Mesendoderm (in vitro differentiated cells): Measurements from ENCODE around the gene PTPRD.

Experiments
- DNase-seq: peaks from one replicate; pipeline ENCODE4 v3.0.0; 2013
- H2AK5ac ChIP-seq: 2 replicates; pipeline ENCODE4 v1.6.1; 2013; ENCODE audit warnings: low read length, inconsistent platforms
- H2BK120ac ChIP-seq: 2 replicates; pipeline ENCODE4 v1.6.1; 2013; ENCODE audit warnings: low read depth, mild to moderate bottlenecking, low read length, moderate library complexity, mixed read lengths
- H2BK15ac ChIP-seq: replicated peaks from 2 replicates; pipeline ENCODE4 v1.6.1; 2013; ENCODE audit warnings: low read depth, mild to moderate bottlenecking, moderate library complexity
- H2BK5ac ChIP-seq: 2 replicates; pipeline ENCODE4 v1.6.1; 2013; ENCODE audit warnings: low read length, inconsistent platforms
- H3K18ac ChIP-seq: 2 replicates; pipeline ENCODE4 v1.6.1; 2013; ENCODE audit warnings: mild to moderate bottlenecking, low read length, mixed read lengths
- H3K23ac ChIP-seq: one replicate; pipeline ENCODE4 v1.6.1; 2013; ENCODE audit warnings: low read length
- H3K27ac ChIP-seq: 2 replicates; pipeline ENCODE4 v1.5.1; 2013; ENCODE audit warnings: low read depth, mild to moderate bottlenecking, inconsistent platforms, low read length, moderate library complexity
- H3K27me3 ChIP-seq: 2 replicates; pipeline ENCODE4 v1.6.1; 2013; ENCODE audit warnings: low read length, control low read depth, mild to moderate bottlenecking, inconsistent platforms; ENCODE audit not compliant: insufficient read depth, poor library complexity
- H3K36me3 ChIP-seq: 2 replicates; pipeline ENCODE4 v1.6.1; 2013; ENCODE audit warnings: low read length, inconsistent platforms; ENCODE audit not compliant: control insufficient read depth, insufficient read depth
- H3K4ac ChIP-seq: one replicate; pipeline ENCODE4 v1.6.1; 2013; ENCODE audit warnings: low read depth, mild to moderate bottlenecking, low read length, moderate library complexity
- H3K4me1 ChIP-seq: 2 replicates; pipeline ENCODE4 v1.6.1; 2013; ENCODE audit warnings: low read depth, low read length, inconsistent platforms; ENCODE audit not compliant: control insufficient read depth
- H3K4me2 ChIP-seq: 2 replicates; pipeline ENCODE4 v1.6.1; 2013; ENCODE audit warnings: low read length
- H3K4me3 ChIP-seq: 2 replicates; pipeline ENCODE4 v1.5.1; 2013; ENCODE audit warnings: mild to moderate bottlenecking, low read length
- H3K56ac ChIP-seq: one replicate; pipeline ENCODE4 v1.6.1; 2013; ENCODE audit warnings: low read length
- H3K79me1 ChIP-seq: 2 replicates; pipeline ENCODE4 v1.6.1; 2013; ENCODE audit warnings: low read length, inconsistent platforms
- H3K79me2 ChIP-seq: 2 replicates; pipeline ENCODE4 v1.6.1; 2013; ENCODE audit warnings: mild to moderate bottlenecking, low read length; ENCODE audit not compliant: control insufficient read depth, insufficient read depth
- H3K9ac ChIP-seq: 2 replicates; pipeline ENCODE4 v1.6.1; 2013; ENCODE audit warnings: low read length, inconsistent platforms
- H4K5ac ChIP-seq: one replicate; pipeline ENCODE4 v1.6.1; 2013; ENCODE audit warnings: low read length
- H4K8ac ChIP-seq: one replicate; pipeline ENCODE4 v1.6.1; 2013; ENCODE audit warnings: low read depth, mild to moderate bottlenecking, control low read depth, low read length, moderate library complexity
- WGBS: extraction: QIAGEN DNeasy Blood & Tissue Kit; methylation state at CpG from one replicate; pipeline ENCODE4 v1.1.7; 2013; ENCODE audit warnings: low lambda C conversion rate, missing lambda C conversion rate; ENCODE audit not compliant: insufficient coverage; ENCODE audit errors: extremely low coverage; 5-methylcytosine and 5-hydroxymethylcytosine counted together

PTPRD gene

GRCh38 chr9:8745347-8745746, 1867.5 kb downstream of the PTPRD start:
- no peak overlapping the region for H3K4me3 ChIP-seq
- no peak overlapping the region for H2BK120ac ChIP-seq
- H3K18ac ChIP-seq: no peak overlapping the region
- WGBS: no CpG with 5 or more reads among the region's 5 CpGs
- H3K79me2 ChIP-seq: peaks cover 2% of the 10 kb centered on the region
- H2BK15ac ChIP-seq: peak overlapping the region; percentile 36
- H3K36me3 ChIP-seq: no peaks in the 10 kb centered on the region
- no peak overlapping the region for H2BK5ac ChIP-seq
- no peak overlapping the region for H3K9ac ChIP-seq
- no peak overlapping the region for H2AK5ac ChIP-seq
- H3K27me3 ChIP-seq: no peaks in the 10 kb centered on the region
- no peak overlapping the region for H4K5ac ChIP-seq
- no peak overlapping the region for H3K4me2 ChIP-seq
- DNase-seq: no peak
- no peak overlapping the region for H3K23ac ChIP-seq
- no peak overlapping the region for H3K4ac ChIP-seq
- H3K56ac ChIP-seq: no peak overlapping the region
- H3K4me1 ChIP-seq: peaks cover under 1% of the 10 kb centered on the region
- H3K79me1 ChIP-seq: no peaks in the 10 kb centered on the region
- no peak overlapping the region for H4K8ac ChIP-seq
- no peak overlapping the region for H3K27ac ChIP-seq

GRCh38 chr9:8738945-8739344, 1873.9 kb downstream of the PTPRD start:
- Histone ChIP-seq H2BK15ac (peak overlapping the region; percentile 14), H3K36me3 (no peaks in the 10 kb centered on the region), H3K79me1 (peaks cover 2% of the 10 kb centered on the region), H3K4me3 (no peak overlapping the region), H3K4ac (no peak overlapping the region), H3K9ac (no peak overlapping the region), H2BK5ac (no peak overlapping the region), H3K4me1 (peaks cover 11% of the 10 kb centered on the region), H2AK5ac (no peak overlapping the region), H3K56ac (no peak overlapping the region), H3K79me2 (peaks cover 4% of the 10 kb centered on the region), H3K23ac (no peak overlapping the region), H3K27ac (no peak overlapping the region), H4K8ac (no peak overlapping the region), H4K5ac (no peak overlapping the region), H3K18ac (no peak overlapping the region), H3K4me2 (no peak overlapping the region), H2BK120ac (no peak overlapping the region), H3K27me3 (no peaks in the 10 kb centered on the region)
- DNase-seq: no peak
- no CpG with 5 or more reads among the region's 2 CpGs for WGBS

GRCh38 chr9:8736805-8737204, 1876.0 kb downstream of the PTPRD start:
- Histone ChIP-seq H4K8ac (no peak overlapping the region), H3K4me3 (no peak overlapping the region), H3K4ac (no peak overlapping the region), H3K36me3 (no peaks in the 10 kb centered on the region), H3K27me3 (no peaks in the 10 kb centered on the region), H2BK5ac (no peak overlapping the region), H3K4me2 (no peak overlapping the region), H3K56ac (peak overlapping the region; percentile 64), H4K5ac (no peak overlapping the region), H3K4me1 (peaks cover 15% of the 10 kb centered on the region), H2BK15ac (no peak overlapping the region), H3K79me1 (peaks cover 2% of the 10 kb centered on the region), H3K18ac (no peak overlapping the region), H3K27ac (no peak overlapping the region), H3K79me2 (peaks cover 4% of the 10 kb centered on the region), H3K23ac (peak overlapping the region; percentile 17), H3K9ac (no peak overlapping the region), H2BK120ac (no peak overlapping the region), H2AK5ac (peak overlapping the region; percentile 84)
- no CpG with 5 or more reads among the region's 5 CpGs for WGBS
- peak; percentile 42 for DNase-seq

- no peak overlapping the region for H2AK5ac ChIP-seq
- H3K4me3 ChIP-seq: no peak overlapping the region
- no peaks in the 10 kb centered on the region for H3K36me3 ChIP-seq
- H2BK120ac ChIP-seq: no peak overlapping the region
- peaks cover 4% of the 10 kb centered on the region for H3K79me2 ChIP-seq
- no peak overlapping the region for H3K23ac ChIP-seq
- H3K9ac ChIP-seq: no peak overlapping the region
- H3K4me1 ChIP-seq: peaks cover 15% of the 10 kb centered on the region
- no peak overlapping the region for H2BK5ac ChIP-seq
- no peak overlapping the region for H3K18ac ChIP-seq
- WGBS: no CpG with 5 or more reads among the region's 5 CpGs
- H4K5ac ChIP-seq: no peak overlapping the region
- no peak overlapping the region for H3K56ac ChIP-seq
- no peak overlapping the region for H4K8ac ChIP-seq
- H3K27me3 ChIP-seq: no peaks in the 10 kb centered on the region
- peak; percentile 98 for DNase-seq
- no peak overlapping the region for H3K4ac ChIP-seq
- peak overlapping the region; percentile 36 for H3K27ac ChIP-seq
- H3K79me1 ChIP-seq: peaks cover 2% of the 10 kb centered on the region
- no peak overlapping the region for H3K4me2 ChIP-seq
- no peak overlapping the region for H2BK15ac ChIP-seq
These were observed 1878.0 kb downstream of the PTPRD start for GRCh38 chr9:8734760-8735159.

DNA sequence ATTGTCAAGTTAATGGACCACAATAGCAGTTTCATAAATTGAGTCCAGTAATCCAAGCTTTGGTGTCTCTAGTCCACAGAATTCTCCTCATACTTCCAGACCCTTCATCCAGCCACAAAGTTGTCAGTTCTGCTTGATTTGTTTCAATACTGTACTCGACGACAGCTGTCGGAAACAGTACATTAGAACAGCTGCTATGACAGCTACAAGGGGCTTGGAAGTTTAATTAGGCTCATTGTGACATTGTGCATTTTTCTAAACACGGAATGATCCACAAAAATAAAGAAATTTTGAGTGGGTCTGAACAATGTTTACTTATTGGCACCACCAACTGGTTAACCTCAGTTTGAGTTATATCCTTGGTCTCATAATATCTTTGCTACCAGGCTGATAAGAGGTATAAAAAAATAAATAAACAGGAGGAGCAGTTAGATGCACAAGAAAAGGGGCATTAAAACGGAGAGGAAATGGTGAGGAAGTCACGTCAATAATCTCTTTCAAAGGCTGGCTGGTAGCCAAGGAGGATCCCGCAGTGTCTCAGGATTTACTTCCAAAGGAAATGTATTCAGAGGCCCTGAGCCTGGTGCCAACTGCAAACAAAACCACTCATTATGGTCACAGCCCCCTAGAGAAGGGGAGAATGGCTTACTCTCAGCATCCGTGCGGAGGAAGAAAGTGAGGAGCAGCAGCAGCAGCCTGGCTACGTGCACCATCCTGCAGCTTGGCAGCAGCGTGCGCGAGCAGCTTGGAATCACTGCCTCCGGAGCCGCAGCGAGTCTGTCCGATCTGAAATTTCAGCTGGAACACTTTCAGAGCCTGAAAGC, 1879.5 kb downstream of the PTPRD start:
- Histone ChIP-seq H3K18ac (peak overlapping the region; percentile 51), H3K4me3 (no peak overlapping the region), H2BK15ac (no peak overlapping the region), H3K4me2 (no peak overlapping the region), H4K8ac (no peak overlapping the region), H3K79me2 (peaks cover 2% of the 10 kb centered on the region), H3K4me1 (peaks cover 15% of the 10 kb centered on the region), H3K4ac (no peak overlapping the region), H2BK5ac (peak overlapping the region; percentile 39), H3K56ac (peak overlapping the region; percentile 72), H2AK5ac (no peak overlapping the region), H3K9ac (no peak overlapping the region), H3K27me3 (no peaks in the 10 kb centered on the region), H3K23ac (peak overlapping the region; percentile 48), H3K79me1 (peaks cover 2% of the 10 kb centered on the region), H3K36me3 (no peaks in the 10 kb centered on the region), H2BK120ac (peak overlapping the region; percentile 62), H4K5ac (no peak overlapping the region), H3K27ac (peak overlapping the region; percentile 35)
- no CpG with 5 or more reads among the region's 17 CpGs for WGBS
- DNase-seq: peak; percentile 62
